Neural crest cell (in vitro differentiated cells): Measurements from ENCODE around the gene GNB5. TPM values are rescaled to one million over a fixed set of nuclear protein-coding genes. Genes with fewer than 3 reads are reported as not detected.

Experiments used
- DNase-seq: peaks from one replicate; pipeline ENCODE4 v3.0.0; 2021; ENCODE audit warnings: low read depth, mixed read lengths, low spot score
- H3K27ac Mint-ChIP-seq: one replicate; pipeline ENCODE4 v1.8.0; 2021; ENCODE audit warnings: mild to moderate bottlenecking, mixed read lengths; ENCODE audit not compliant: unreplicated experiment
- H3K27me3 Mint-ChIP-seq: 2 replicates; pipeline ENCODE4 v1.8.0; 2021; ENCODE audit warnings: low read depth, mild to moderate bottlenecking, mixed read lengths
- H3K36me3 Mint-ChIP-seq: 2 replicates; pipeline ENCODE4 v1.8.0; 2021; ENCODE audit warnings: low read depth, mild to moderate bottlenecking, mixed read lengths
- H3K4me1 Mint-ChIP-seq: 2 replicates; pipeline ENCODE4 v1.8.0; 2021; ENCODE audit warnings: mixed read lengths
- H3K4me3 Mint-ChIP-seq: one replicate; pipeline ENCODE4 v1.8.0; 2021; ENCODE audit warnings: mild to moderate bottlenecking, mixed read lengths
- H3K9me3 Mint-ChIP-seq: 2 replicates; pipeline ENCODE4 v1.8.0; 2021; ENCODE audit warnings: mixed read lengths
- CTCF ChIP-seq: fragments of 200-600 bp; sonication (generic); conservative IDR thresholded peaks from 2 replicates; pipeline ENCODE4 v1.5.0; 2021; ENCODE audit warnings: antibody characterized with exemption, mild to moderate bottlenecking
- total RNA-seq: library from RNA; stranded (reverse); gene quantifications from 2 replicates; pipeline ENCODE4 v1.2.1, GENCODE V29; 2021

The GNB5 gene
- total RNA-seq, 1 donor from 2014 or later, result 16.7 TPM

- peak; percentile 67 for TF ChIP-seq CTCF
- Mint-ChIP-seq H3K27ac (no peak overlapping the region), H3K4me3 (peak overlapping the region; percentile 82), H3K36me3 (no peaks in the 10 kb centered on the region), H3K9me3 (no peaks in the 10 kb centered on the region), H3K4me1 (peaks cover 11% of the 10 kb centered on the region), H3K27me3 (peaks cover 32% of the 10 kb centered on the region)
- peak; percentile 36 for DNase-seq
Measured at GRCh38 chr15:52183562-52184173, 7.5 kb downstream of the GNB5 start.

- DNase-seq, result no peak
- Mint-ChIP-seq H3K4me1 (peaks cover 14% of the 10 kb centered on the region), H3K4me3 (no peak overlapping the region), H3K36me3 (no peaks in the 10 kb centered on the region), H3K9me3 (no peaks in the 10 kb centered on the region), H3K27me3 (peaks cover 44% of the 10 kb centered on the region), H3K27ac (no peak overlapping the region)
- no peak for TF ChIP-seq CTCF
Measured at GRCh38 chr15:52181938-52182780, 9.0 kb downstream of the GNB5 start.

- Mint-ChIP-seq H3K4me1 (peaks cover 14% of the 10 kb centered on the region), H3K27me3 (peaks cover 44% of the 10 kb centered on the region), H3K4me3 (peak overlapping the region; percentile 91), H3K36me3 (no peaks in the 10 kb centered on the region), H3K27ac (no peak overlapping the region), H3K9me3 (no peaks in the 10 kb centered on the region)
- DNase-seq, result no peak
- TF ChIP-seq CTCF, result no peak
Measured at GRCh38 chr15:52180851-52181450, 10.2 kb downstream of the GNB5 start.

- Mint-ChIP-seq H3K27ac (no peak overlapping the region), H3K4me1 (peaks cover 14% of the 10 kb centered on the region), H3K4me3 (peak overlapping the region; percentile 91), H3K9me3 (no peaks in the 10 kb centered on the region), H3K36me3 (no peaks in the 10 kb centered on the region), H3K27me3 (peaks cover 44% of the 10 kb centered on the region)
- no peak for DNase-seq
- TF ChIP-seq CTCF, result no peak
Measured at GRCh38 chr15:52180196-52180835, 10.9 kb downstream of the GNB5 start.
